Measurements from ENCODE around the gene ROPN1.
"Not testable (repeated sequence)": the region's sequence is repeated elsewhere in the genome, so short reads cannot be mapped to it uniquely, and the experiment has no call there.

Gene ROPN1

GRCh38 chr3:124032881-124033359, 41.0 kb upstream of the ROPN1 start:
- Histone ChIP-seq H2AFZ (ENCODE audit: insufficient read depth, low read length, poor library complexity) (peak overlapping the region; percentile 90), H2BK120ac (ENCODE audit: insufficient read depth, low read length, poor library complexity) (peak overlapping the region; percentile 98), H3K4ac (ENCODE audit: low read depth, low read length) (peak overlapping the region; percentile 90), H3K4me1 (ENCODE audit: control insufficient read depth in 1 of 2, insufficient read depth in 2 of 2, low read length in 2 of 2) (peaks cover 11 to 12% of the 10 kb centered on the region in 2 experiments), H3K18ac (ENCODE audit: low read length) (peak overlapping the region; percentile 100), H3K79me1 (ENCODE audit: low read length) (peaks cover 17% of the 10 kb centered on the region), H3K23ac (ENCODE audit: low read length) (no peak overlapping the region), H4K91ac (ENCODE audit: low read depth, low read length) (peak overlapping the region; percentile 98), H3K4me3 (ENCODE audit: low read depth, low read length) (peak overlapping the region; percentile 93), H3K9ac (ENCODE audit: low read length) (peak overlapping the region; percentile 90), H3K27me3 (ENCODE audit: insufficient read depth, low read length) (peaks cover 3% of the 10 kb centered on the region), H3K14ac (ENCODE audit: low read length) (peak overlapping the region; percentile 97), H3K4me2 (ENCODE audit: low read length) (peak overlapping the region; percentile 95), H3K27ac (ENCODE audit: low read depth, low read length) (peak overlapping the region; percentile 91), H2BK12ac (ENCODE audit: low read length) (no peak overlapping the region), H3K9me3 (ENCODE audit: insufficient read depth, low read depth, low read length) (no peaks in the 10 kb centered on the region), H2BK5ac (ENCODE audit: low read depth, low read length, poor library complexity) (peak overlapping the region; percentile 96), H4K12ac (ENCODE audit: low read depth, low read length) (peak overlapping the region; percentile 96), H2AK5ac (ENCODE audit: low read length) (no peak overlapping the region), H3K36me3 (ENCODE audit: control insufficient read depth in 1 of 2, insufficient read depth in 2 of 2, low read length in 2 of 2) (no peaks in the 10 kb centered on the region), H4K8ac (ENCODE audit: low read depth, low read length) (peak overlapping the region; percentile 98), H3K79me2 (ENCODE audit: control insufficient read depth, insufficient read depth, low read length, poor library complexity) (peaks cover 16% of the 10 kb centered on the region)
- peak; percentile 70 to 86 for DNase-seq
- WGBS (ENCODE audit: extremely low coverage, insufficient coverage, insufficient read length): no CpG with 5 or more reads among the region's 48 CpGs

- Histone ChIP-seq H3K23ac (ENCODE audit: low read length) (no peak overlapping the region), H4K12ac (ENCODE audit: low read depth, low read length) (peak overlapping the region; percentile 96), H2BK120ac (ENCODE audit: insufficient read depth, low read length, poor library complexity) (peak overlapping the region; percentile 98), H3K27me3 (ENCODE audit: insufficient read depth, low read length) (peaks cover 3% of the 10 kb centered on the region), H3K27ac (ENCODE audit: low read depth, low read length) (peak overlapping the region; percentile 91), H3K79me1 (ENCODE audit: low read length) (peaks cover 17% of the 10 kb centered on the region), H4K8ac (ENCODE audit: low read depth, low read length) (peak overlapping the region; percentile 98), H3K4me2 (ENCODE audit: low read length) (peak overlapping the region; percentile 95), H3K4me1 (ENCODE audit: control insufficient read depth in 1 of 2, insufficient read depth in 2 of 2, low read length in 2 of 2) (peaks cover 11 to 12% of the 10 kb centered on the region in 2 experiments), H2BK5ac (ENCODE audit: low read depth, low read length, poor library complexity) (peak overlapping the region; percentile 96), H2AK5ac (ENCODE audit: low read length) (peak overlapping the region; percentile 71), H3K9me3 (ENCODE audit: insufficient read depth, low read depth, low read length) (no peaks in the 10 kb centered on the region), H3K18ac (ENCODE audit: low read length) (peak overlapping the region; percentile 100), H3K79me2 (ENCODE audit: control insufficient read depth, insufficient read depth, low read length, poor library complexity) (peaks cover 16% of the 10 kb centered on the region), H3K14ac (ENCODE audit: low read length) (peak overlapping the region; percentile 97), H2BK12ac (ENCODE audit: low read length) (peak overlapping the region; percentile 94), H2AFZ (ENCODE audit: insufficient read depth, low read length, poor library complexity) (peak overlapping the region; percentile 90), H4K91ac (ENCODE audit: low read depth, low read length) (peak overlapping the region; percentile 98), H3K4ac (ENCODE audit: low read depth, low read length) (peak overlapping the region; percentile 90), H3K4me3 (ENCODE audit: low read depth, low read length) (peak overlapping the region; percentile 79), H3K36me3 (ENCODE audit: control insufficient read depth in 1 of 2, insufficient read depth in 2 of 2, low read length in 2 of 2) (no peaks in the 10 kb centered on the region), H3K9ac (ENCODE audit: low read length) (peak overlapping the region; percentile 82)
- WGBS (ENCODE audit: extremely low coverage, insufficient coverage, insufficient read length): no CpG with 5 or more reads among the region's 29 CpGs
- peak; percentile 18 to 52 for DNase-seq
These were observed 40.5 kb upstream of the ROPN1 start for GRCh38 chr3:124032311-124032880.

DNA sequence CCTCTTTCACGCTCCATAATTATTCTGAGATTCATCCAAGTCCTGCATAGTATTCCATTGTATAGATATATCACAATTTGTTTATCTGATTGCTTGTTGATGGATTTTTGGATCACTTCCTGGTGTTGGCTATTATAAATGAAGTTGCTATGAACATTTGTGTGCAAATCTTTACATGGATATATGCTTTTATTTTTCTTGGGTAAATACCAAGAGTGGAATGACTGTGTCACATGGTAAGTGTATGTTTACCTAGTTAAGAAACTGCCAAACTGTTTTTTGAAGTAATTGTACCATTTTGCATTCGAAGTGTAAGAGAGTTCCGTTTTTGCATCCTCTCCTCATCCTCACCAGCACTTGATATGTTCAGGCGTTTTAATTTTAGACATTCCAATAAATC, 34.6 kb upstream of the ROPN1 start:
- no peak overlapping the region for H2AFZ ChIP-seq (ENCODE audit: insufficient read depth, low read length, poor library complexity)
- H2BK12ac ChIP-seq (ENCODE audit: low read length): no peak overlapping the region
- H3K27me3 ChIP-seq (ENCODE audit: insufficient read depth, low read length): no peaks in the 10 kb centered on the region
- H3K18ac ChIP-seq (ENCODE audit: low read length): no peak overlapping the region
- no peak overlapping the region for H2AK5ac ChIP-seq (ENCODE audit: low read length)
- DNase-seq: no peak
- H4K91ac ChIP-seq (ENCODE audit: low read depth, low read length): no peak overlapping the region
- H3K14ac ChIP-seq (ENCODE audit: low read length): no peak overlapping the region
- no peak overlapping the region for H2BK120ac ChIP-seq (ENCODE audit: insufficient read depth, low read length, poor library complexity)
- no peak overlapping the region for H3K4me2 ChIP-seq (ENCODE audit: low read length)
- no peak overlapping the region for H2BK5ac ChIP-seq (ENCODE audit: low read depth, low read length, poor library complexity)
- no peaks in the 10 kb centered on the region for H3K79me2 ChIP-seq (ENCODE audit: control insufficient read depth, insufficient read depth, low read length, poor library complexity)
- no peak overlapping the region for H3K27ac ChIP-seq (ENCODE audit: low read depth, low read length)
- H3K9me3 ChIP-seq (ENCODE audit: insufficient read depth, low read depth, low read length): no peaks in the 10 kb centered on the region
- no peak overlapping the region for H3K4me3 ChIP-seq (ENCODE audit: low read depth, low read length)
- H4K8ac ChIP-seq (ENCODE audit: low read depth, low read length): no peak overlapping the region
- no peak overlapping the region for H3K4ac ChIP-seq (ENCODE audit: low read depth, low read length)
- H3K4me1 ChIP-seq (ENCODE audit: control insufficient read depth in 1 of 2, insufficient read depth in 2 of 2, low read length in 2 of 2): no peaks in the 10 kb centered on the region
- no CpG with 5 or more reads among the region's 4 CpGs for whole genome bisulfite sequencing (ENCODE audit: extremely low coverage, insufficient coverage, insufficient read length)
- H3K79me1 ChIP-seq (ENCODE audit: low read length): no peaks in the 10 kb centered on the region
- no peak overlapping the region for H3K9ac ChIP-seq (ENCODE audit: low read length)
- H3K36me3 ChIP-seq (ENCODE audit: control insufficient read depth in 1 of 2, insufficient read depth in 2 of 2, low read length in 2 of 2): no peaks in the 10 kb centered on the region
- no peak overlapping the region for H3K23ac ChIP-seq (ENCODE audit: low read length)
- H4K12ac ChIP-seq (ENCODE audit: low read depth, low read length): no peak overlapping the region

- H3K79me1 ChIP-seq (ENCODE audit: low read length); H3K27ac ChIP-seq (ENCODE audit: low read depth, low read length); H2BK5ac ChIP-seq (ENCODE audit: low read depth, low read length, poor library complexity); H3K4me3 ChIP-seq (ENCODE audit: low read depth, low read length); H4K91ac ChIP-seq (ENCODE audit: low read depth, low read length); H3K79me2 ChIP-seq (ENCODE audit: control insufficient read depth, insufficient read depth, low read length, poor library complexity); H3K4me1 ChIP-seq (ENCODE audit: control insufficient read depth in 1 of 2, insufficient read depth in 2 of 2, low read length in 2 of 2); DNase-seq; H2BK12ac ChIP-seq (ENCODE audit: low read length); H3K9me3 ChIP-seq (ENCODE audit: insufficient read depth, low read depth, low read length); H3K4me2 ChIP-seq (ENCODE audit: low read length); H2BK120ac ChIP-seq (ENCODE audit: insufficient read depth, low read length, poor library complexity); H3K23ac ChIP-seq (ENCODE audit: low read length); H3K27me3 ChIP-seq (ENCODE audit: insufficient read depth, low read length); H2AFZ ChIP-seq (ENCODE audit: insufficient read depth, low read length, poor library complexity); H3K36me3 ChIP-seq (ENCODE audit: control insufficient read depth in 1 of 2, insufficient read depth in 2 of 2, low read length in 2 of 2); H3K4ac ChIP-seq (ENCODE audit: low read depth, low read length); H4K8ac ChIP-seq (ENCODE audit: low read depth, low read length); H4K12ac ChIP-seq (ENCODE audit: low read depth, low read length); H3K9ac ChIP-seq (ENCODE audit: low read length); H3K14ac ChIP-seq (ENCODE audit: low read length); H3K18ac ChIP-seq (ENCODE audit: low read length); H2AK5ac ChIP-seq (ENCODE audit: low read length): not testable (repeated sequence)
- WGBS (ENCODE audit: extremely low coverage, insufficient coverage, insufficient read length): no CpG with 5 or more reads among the region's 1 CpG
These were observed 31.6 kb upstream of the ROPN1 start for GRCh38 chr3:124023531-124023930.
